Astrocyte (in vitro differentiated cells and primary cell): ENCODE results near the gene LY9. TPM values are rescaled to one million over a fixed set of nuclear protein-coding genes. Genes with fewer than 3 reads are reported as not detected.

Experiments
- DNase-seq: peaks from one replicate; pipeline ENCODE4 v3.0.0-alpha.2; 2010; ENCODE audit warnings: low read depth
- FAIRE-seq: peaks from 2 replicates; lab custom pipeline; 2011; peaks lifted over from hg19 to GRCh38; lab: Jason Lieb, UNC
- H2AFZ ChIP-seq: 2 replicates; pipeline ENCODE4 v1.6.0; 2012; ENCODE audit warnings: low read depth, low read length, inconsistent platforms
- H3K27ac ChIP-seq: 2 replicates; pipeline ENCODE4 v1.5.1; 2011; ENCODE audit warnings: low read depth, low read length, inconsistent platforms
- H3K27me3 ChIP-seq: 2 replicates; pipeline ENCODE4 v1.6.0; 2011; ENCODE audit warnings: low read length, inconsistent platforms; ENCODE audit not compliant: insufficient read depth
- H3K36me3 ChIP-seq: 2 replicates; pipeline ENCODE4 v1.5.1; 2011; ENCODE audit warnings: low read length, inconsistent platforms; ENCODE audit not compliant: insufficient read depth
- H3K4me1 ChIP-seq: 2 replicates; pipeline ENCODE4 v1.5.1; 2011; ENCODE audit warnings: low read length, inconsistent platforms; ENCODE audit not compliant: insufficient read depth
- H3K4me2 ChIP-seq: 2 replicates; pipeline ENCODE4 v1.6.0; 2012; ENCODE audit warnings: low read length, inconsistent platforms
- H3K4me3 ChIP-seq: 2 replicates; pipeline ENCODE4 v1.5.1; 2011; ENCODE audit warnings: low read depth, mild to moderate bottlenecking, low read length, inconsistent platforms; ENCODE audit not compliant: insufficient read depth
- H3K79me2 ChIP-seq: 2 replicates; pipeline ENCODE4 v1.6.0; 2012; ENCODE audit warnings: mild to moderate bottlenecking, low read length, inconsistent platforms; ENCODE audit not compliant: insufficient read depth
- H3K9ac ChIP-seq: 2 replicates; pipeline ENCODE4 v1.6.0; 2012; ENCODE audit warnings: mild to moderate bottlenecking, low read length, inconsistent platforms
- H3K9me3 ChIP-seq: 2 replicates; pipeline ENCODE4 v1.5.1; 2012; ENCODE audit warnings: low read depth, mild to moderate bottlenecking, low read length, inconsistent platforms; ENCODE audit not compliant: insufficient read depth
- H4K20me1 ChIP-seq: 2 replicates; pipeline ENCODE4 v1.6.0; 2012; ENCODE audit warnings: low read length, inconsistent platforms; ENCODE audit not compliant: insufficient read depth
- H3K27ac Mint-ChIP-seq: one replicate; pipeline ENCODE4 v1.8.0; 2021; ENCODE audit warnings: mild to moderate bottlenecking, mixed read lengths; ENCODE audit not compliant: unreplicated experiment
- H3K27me3 Mint-ChIP-seq: one replicate; pipeline ENCODE4 v1.8.0; 2021; ENCODE audit warnings: low read depth, mixed read lengths; ENCODE audit not compliant: unreplicated experiment
- H3K36me3 Mint-ChIP-seq: one replicate; pipeline ENCODE4 v1.8.0; 2021; ENCODE audit warnings: low read depth, mixed read lengths; ENCODE audit not compliant: unreplicated experiment
- H3K4me1 Mint-ChIP-seq: one replicate; pipeline ENCODE4 v1.8.0; 2021; ENCODE audit warnings: low read depth, mixed read lengths; ENCODE audit not compliant: unreplicated experiment
- H3K4me3 Mint-ChIP-seq: one replicate; pipeline ENCODE4 v1.8.0; 2021; ENCODE audit warnings: mild to moderate bottlenecking, moderate library complexity, mixed read lengths; ENCODE audit not compliant: unreplicated experiment
- H3K9me3 Mint-ChIP-seq: one replicate; pipeline ENCODE4 v1.8.0; 2021; ENCODE audit warnings: mild to moderate bottlenecking, mixed read lengths; ENCODE audit not compliant: unreplicated experiment
- EZH2 ChIP-seq: IDR thresholded peaks from 2 replicates; pipeline ENCODE4 v1.6.1; 2012; ENCODE audit warnings: mild to moderate bottlenecking, low read length, inconsistent platforms; ENCODE audit not compliant: insufficient read depth
- total RNA-seq: library from RNA; stranded (reverse); gene quantifications from 2 replicates; pipeline ENCODE4 v1.2.1, GENCODE V29; 2021
- TF ChIP-seq, protein P1 (sequence below): IDR thresholded peaks from 2 replicates; pipeline ENCODE4 v1.5.1; 2011; ENCODE audit warnings: low read depth, mild to moderate bottlenecking, inconsistent platforms, low read length, moderate library complexity; ENCODE audit not compliant: insufficient read depth

LY9 gene
- total RNA-seq, 1 donor from 2014 or later, result not detected

DNA sequence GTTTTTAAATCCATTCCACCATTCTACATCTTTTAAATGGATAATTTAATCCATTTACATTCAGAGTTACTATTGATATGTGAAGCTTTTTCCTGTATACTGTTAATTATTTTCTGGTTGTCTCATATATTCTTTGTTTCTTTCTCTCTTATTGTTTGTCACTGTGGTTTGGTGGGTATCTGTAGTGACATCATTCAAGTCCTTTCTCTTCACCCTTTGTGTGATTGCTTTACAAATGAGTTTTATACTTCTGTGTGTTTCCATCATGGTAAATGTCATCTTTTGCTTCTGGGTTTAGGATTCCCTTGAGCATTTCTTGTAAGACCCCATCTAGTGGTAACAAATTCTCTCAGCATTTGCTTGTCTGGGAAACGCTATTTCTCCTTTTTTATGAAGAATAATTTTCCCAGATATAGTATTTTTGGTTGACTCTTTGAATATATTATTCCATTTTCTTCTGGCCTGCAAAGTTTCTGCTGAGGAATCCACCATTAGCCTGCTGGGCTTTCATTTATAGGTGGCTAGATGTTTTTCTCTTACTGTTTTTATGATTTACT is 10.2 kb downstream of the LY9 start:
- no peak for TF ChIP-seq EZH2
- Mint-ChIP-seq H3K4me1 (no peaks in the 10 kb centered on the region), H3K27me3 (no peaks in the 10 kb centered on the region), H3K27ac (peak overlapping the region; percentile 11), H3K4me3 (no peak overlapping the region), H3K36me3 (no peaks in the 10 kb centered on the region), H3K9me3 (peaks cover 12% of the 10 kb centered on the region)
- Histone ChIP-seq H3K4me2 (no peak overlapping the region), H4K20me1 (no peaks in the 10 kb centered on the region), H3K4me3 (no peak overlapping the region), H2AFZ (no peak overlapping the region), H3K27ac (no peak overlapping the region), H3K36me3 (no peaks in the 10 kb centered on the region), H3K79me2 (no peaks in the 10 kb centered on the region), H3K27me3 (no peaks in the 10 kb centered on the region), H3K4me1 (no peaks in the 10 kb centered on the region), H3K9ac (no peak overlapping the region), H3K9me3 (peaks cover 5% of the 10 kb centered on the region)
- FAIRE-seq (no peak), DNase-seq (no peak)

- Mint-ChIP-seq H3K9me3 (peaks cover 12% of the 10 kb centered on the region), H3K4me3 (no peak overlapping the region), H3K27ac (no peak overlapping the region), H3K4me1 (no peaks in the 10 kb centered on the region), H3K36me3 (no peaks in the 10 kb centered on the region), H3K27me3 (no peaks in the 10 kb centered on the region)
- TF ChIP-seq, protein P1, sequence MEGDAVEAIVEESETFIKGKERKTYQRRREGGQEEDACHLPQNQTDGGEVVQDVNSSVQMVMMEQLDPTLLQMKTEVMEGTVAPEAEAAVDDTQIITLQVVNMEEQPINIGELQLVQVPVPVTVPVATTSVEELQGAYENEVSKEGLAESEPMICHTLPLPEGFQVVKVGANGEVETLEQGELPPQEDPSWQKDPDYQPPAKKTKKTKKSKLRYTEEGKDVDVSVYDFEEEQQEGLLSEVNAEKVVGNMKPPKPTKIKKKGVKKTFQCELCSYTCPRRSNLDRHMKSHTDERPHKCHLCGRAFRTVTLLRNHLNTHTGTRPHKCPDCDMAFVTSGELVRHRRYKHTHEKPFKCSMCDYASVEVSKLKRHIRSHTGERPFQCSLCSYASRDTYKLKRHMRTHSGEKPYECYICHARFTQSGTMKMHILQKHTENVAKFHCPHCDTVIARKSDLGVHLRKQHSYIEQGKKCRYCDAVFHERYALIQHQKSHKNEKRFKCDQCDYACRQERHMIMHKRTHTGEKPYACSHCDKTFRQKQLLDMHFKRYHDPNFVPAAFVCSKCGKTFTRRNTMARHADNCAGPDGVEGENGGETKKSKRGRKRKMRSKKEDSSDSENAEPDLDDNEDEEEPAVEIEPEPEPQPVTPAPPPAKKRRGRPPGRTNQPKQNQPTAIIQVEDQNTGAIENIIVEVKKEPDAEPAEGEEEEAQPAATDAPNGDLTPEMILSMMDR, result no peak
- no peak for TF ChIP-seq EZH2
- Histone ChIP-seq H3K79me2 (no peaks in the 10 kb centered on the region), H2AFZ (no peak overlapping the region), H3K4me1 (no peaks in the 10 kb centered on the region), H3K27me3 (no peaks in the 10 kb centered on the region), H3K4me3 (no peak overlapping the region), H3K27ac (no peak overlapping the region), H3K9ac (no peak overlapping the region), H3K36me3 (no peaks in the 10 kb centered on the region), H3K4me2 (no peak overlapping the region), H3K9me3 (peaks cover 5% of the 10 kb centered on the region), H4K20me1 (no peaks in the 10 kb centered on the region)
- DNase-seq, result no peak
- no peak for FAIRE-seq
Measured at GRCh38 chr1:160806784-160807183, 10.8 kb downstream of the LY9 start.

GRCh38 chr1:160807247-160807646 is 11.3 kb downstream of the LY9 start:
- no peaks in the 10 kb centered on the region for H3K4me1 ChIP-seq
- no peak overlapping the region for H3K4me2 ChIP-seq
- no peaks in the 10 kb centered on the region for H3K79me2 ChIP-seq
- no peaks in the 10 kb centered on the region for H3K36me3 ChIP-seq
- peaks cover 12% of the 10 kb centered on the region for H3K9me3 Mint-ChIP-seq
- H3K27me3 Mint-ChIP-seq, result no peaks in the 10 kb centered on the region
- no peak overlapping the region for H3K27ac ChIP-seq
- no peaks in the 10 kb centered on the region for H3K27me3 ChIP-seq
- DNase-seq (no peak), FAIRE-seq (no peak)
- H3K27ac Mint-ChIP-seq, result no peak overlapping the region
- H4K20me1 ChIP-seq, result no peaks in the 10 kb centered on the region
- H3K9ac ChIP-seq, result no peak overlapping the region
- no peak for TF ChIP-seq EZH2
- TF ChIP-seq, protein P1, result no peak
- no peaks in the 10 kb centered on the region for H3K36me3 Mint-ChIP-seq
- no peaks in the 10 kb centered on the region for H3K4me1 Mint-ChIP-seq
- H3K4me3 Mint-ChIP-seq, result no peak overlapping the region
- no peak overlapping the region for H3K4me3 ChIP-seq
- no peak overlapping the region for H2AFZ ChIP-seq
- H3K9me3 ChIP-seq, result peaks cover 5% of the 10 kb centered on the region
